ENCODE data around the gene SIRPB2.

The SIRPB2 gene

DNA sequence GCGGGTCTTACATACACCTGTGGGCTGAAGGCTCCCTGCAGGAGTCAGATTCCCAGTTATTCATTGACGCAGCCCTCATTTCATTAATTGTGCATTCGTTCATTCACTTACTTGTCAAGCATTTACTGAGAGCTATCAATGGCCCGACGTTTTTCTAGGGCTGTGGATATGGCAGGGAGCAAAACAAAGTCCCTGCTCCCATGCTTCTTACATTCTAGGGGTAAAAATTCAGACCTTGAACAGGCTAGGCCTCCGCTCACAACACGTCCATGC, 24.2 kb downstream of the SIRPB2 start:
- no peak for DNase-seq (ENCODE audit: low spot score)
- no peak for TF ChIP-seq CTCF (IDR thresholded peaks at IDR 0.05)
- peak overlapping the region; percentile 75 to 88 for H3K27ac ChIP-seq

DNA sequence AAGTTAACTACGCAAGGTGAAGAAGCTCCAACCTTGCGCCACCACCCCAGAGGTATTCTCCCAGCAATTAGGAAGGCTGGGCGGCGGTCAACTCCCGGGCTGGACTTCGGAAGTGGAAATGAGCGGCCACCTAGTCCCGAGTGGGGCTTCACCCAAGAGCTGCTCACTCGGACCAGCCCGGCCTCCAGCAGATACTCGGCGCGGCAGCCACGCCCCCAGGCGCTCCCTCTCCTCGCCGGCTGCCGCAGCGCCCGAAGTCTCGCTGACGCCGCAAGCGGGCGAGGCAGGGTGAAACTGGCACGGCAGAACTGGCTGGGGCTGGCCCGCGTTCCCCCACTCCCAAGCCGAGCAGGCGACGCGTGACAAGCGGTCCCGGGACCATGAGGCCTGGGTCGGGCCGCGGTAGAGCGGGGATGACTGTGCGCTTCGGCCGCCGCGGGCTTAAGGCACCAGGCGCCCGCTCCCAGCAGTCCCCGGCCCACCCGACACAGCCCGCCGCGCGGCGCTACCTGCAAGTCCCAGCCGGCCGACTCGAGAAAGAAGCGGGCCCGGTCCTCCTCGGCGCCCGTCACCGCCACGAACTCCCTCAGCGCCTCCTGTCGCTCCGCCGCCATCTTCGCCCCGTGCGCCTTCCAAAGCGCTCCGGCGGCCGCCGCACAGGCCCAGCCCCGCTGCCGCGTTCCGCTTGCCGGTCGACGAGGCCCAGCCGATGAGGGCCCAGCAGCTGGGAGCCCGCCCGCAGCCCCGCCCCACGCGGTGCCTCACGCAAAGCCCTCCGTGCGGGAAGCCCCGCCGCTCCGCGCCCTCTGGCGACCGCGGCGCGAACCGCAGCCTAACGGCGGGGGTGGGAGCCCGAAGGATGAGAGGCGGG, 24.8 kb downstream of the SIRPB2 start, which contains the start of gene NSFL1C:
Gene NSFL1C (minus strand): TSS at position 639 of the 871 bp plus-strand sequence. CDS start 25 bp downstream, at position 614.
- DNase-seq (ENCODE audit: low spot score) = peak; percentile 95
- peak; percentile 96 for TF ChIP-seq CTCF (IDR thresholded peaks at IDR 0.05)

More for the DNA sequence above, 24.2 kb downstream of the SIRPB2 start:
- H3K4me3 ChIP-seq = peak overlapping the region; percentile 88

DNA sequence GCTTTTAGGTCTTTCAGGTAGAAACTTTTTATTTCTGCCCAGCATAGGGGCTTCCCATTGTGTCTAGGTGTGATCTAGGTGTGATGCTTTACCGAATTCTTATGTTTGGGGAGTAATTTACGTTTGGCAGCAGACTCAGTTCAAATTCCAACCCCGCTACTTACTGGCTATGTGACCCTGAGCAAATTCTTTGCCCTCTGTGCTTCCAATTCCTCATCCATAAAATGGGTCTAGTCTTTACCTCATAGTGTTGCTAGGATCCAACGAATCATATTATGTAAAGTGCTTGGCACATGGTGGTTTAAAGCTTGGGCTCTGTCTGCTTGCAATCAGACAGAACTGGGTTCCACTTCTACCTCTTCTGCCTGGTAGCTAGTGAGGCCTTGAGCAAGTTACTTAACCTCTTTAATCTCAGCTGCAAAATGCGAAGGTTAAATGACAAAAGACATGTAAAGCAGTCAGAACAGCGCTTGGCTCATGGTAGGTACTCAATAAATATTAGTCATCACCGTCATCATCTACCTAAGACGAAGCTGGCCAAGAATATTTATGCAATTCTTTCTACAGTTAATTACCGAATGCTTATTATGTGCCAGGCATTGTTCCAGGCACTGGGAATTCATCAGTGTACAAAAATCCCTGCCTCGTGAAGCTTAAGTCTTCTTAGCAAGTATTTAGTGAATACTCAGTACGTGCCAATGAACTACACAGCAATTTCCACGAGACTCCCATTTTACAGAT, 25.6 kb downstream of the SIRPB2 start:
- no peak for TF ChIP-seq CTCF (IDR thresholded peaks at IDR 0.05)
- no peak for DNase-seq (ENCODE audit: low spot score)
- H3K27ac ChIP-seq = peak overlapping the region; percentile 75 to 88
- peak overlapping the region; percentile 88 for H3K4me3 ChIP-seq

More for the DNA sequence above, 24.8 kb downstream of the SIRPB2 start, which contains the start of gene NSFL1C:
- Histone ChIP-seq H3K27ac (peak within 1 kb of the TSS; percentile 75 to 88), H3K4me3 (peak within 1 kb of the TSS; percentile 88)

GRCh38 chr20:1463971-1464570, 27.1 kb downstream of the SIRPB2 start:
- TF ChIP-seq CTCF (IDR thresholded peaks at IDR 0.05) = no peak
- Histone ChIP-seq H3K4me3 (no peak overlapping the region), H3K27ac (no peak overlapping the region)
- no peak for DNase-seq (ENCODE audit: low spot score)

- DNase-seq (ENCODE audit: low spot score) = no peak
- H3K4me3 ChIP-seq = no peak overlapping the region
- TF ChIP-seq CTCF (IDR thresholded peaks at IDR 0.05) = no peak
- H3K27ac ChIP-seq = no peak overlapping the region
Observed at GRCh38 chr20:1462834-1463233, 28.4 kb downstream of the SIRPB2 start.

- Histone ChIP-seq H3K4me3 (no peak overlapping the region), H3K27ac (no peak overlapping the region)
- peak; percentile 29 for DNase-seq (ENCODE audit: low spot score)
- TF ChIP-seq CTCF (IDR thresholded peaks at IDR 0.05) = no peak
Observed at GRCh38 chr20:1462001-1462400, 29.2 kb downstream of the SIRPB2 start.
